Tibial nerve (tissue), 4 donors: Measurements from ENCODE around the gene CCDC88B.

Experiments
- EP300 ChIP-seq, 2 donors: sonication (generic); formaldehyde crosslinking; IDR thresholded peaks; one replicate each; pipeline ENCODE4 v1.6.1; 2017; ENCODE audit warnings: antibody characterized with exemption in 2 of 2, mild to moderate bottlenecking in 1 of 2
- POLR2A ChIP-seq, 2 donors: fragments of 450-650 bp; IDR thresholded peaks; one replicate each; pipeline ENCODE4 v1.6.1; 2017; ENCODE audit warnings: antibody characterized with exemption in 2 of 2, mild to moderate bottlenecking in 2 of 2, moderate library complexity in 2 of 2
- TF ChIP-seq, protein P1 (sequence below), 5 experiments: fragments of 200-600 bp in 3 of 5; fragments of 450-650 bp in 2 of 5; sonication (generic) in 3 of 5; IDR thresholded peaks; one replicate each; pipeline ENCODE4 v1.5.1; 2016 to 2019; ENCODE audit warnings: antibody characterized with exemption in 5 of 5, mild to moderate bottlenecking in 3 of 5, moderate library complexity in 2 of 5

GRCh38 chr11:64333556-64333955 lies 6.4 kb upstream of the CCDC88B start:
- TF ChIP-seq POLR2A (IDR thresholded peaks at IDR 0.05) (no peak), EP300 (IDR thresholded peaks at IDR 0.05) (no peak)
- TF ChIP-seq, protein P1, sequence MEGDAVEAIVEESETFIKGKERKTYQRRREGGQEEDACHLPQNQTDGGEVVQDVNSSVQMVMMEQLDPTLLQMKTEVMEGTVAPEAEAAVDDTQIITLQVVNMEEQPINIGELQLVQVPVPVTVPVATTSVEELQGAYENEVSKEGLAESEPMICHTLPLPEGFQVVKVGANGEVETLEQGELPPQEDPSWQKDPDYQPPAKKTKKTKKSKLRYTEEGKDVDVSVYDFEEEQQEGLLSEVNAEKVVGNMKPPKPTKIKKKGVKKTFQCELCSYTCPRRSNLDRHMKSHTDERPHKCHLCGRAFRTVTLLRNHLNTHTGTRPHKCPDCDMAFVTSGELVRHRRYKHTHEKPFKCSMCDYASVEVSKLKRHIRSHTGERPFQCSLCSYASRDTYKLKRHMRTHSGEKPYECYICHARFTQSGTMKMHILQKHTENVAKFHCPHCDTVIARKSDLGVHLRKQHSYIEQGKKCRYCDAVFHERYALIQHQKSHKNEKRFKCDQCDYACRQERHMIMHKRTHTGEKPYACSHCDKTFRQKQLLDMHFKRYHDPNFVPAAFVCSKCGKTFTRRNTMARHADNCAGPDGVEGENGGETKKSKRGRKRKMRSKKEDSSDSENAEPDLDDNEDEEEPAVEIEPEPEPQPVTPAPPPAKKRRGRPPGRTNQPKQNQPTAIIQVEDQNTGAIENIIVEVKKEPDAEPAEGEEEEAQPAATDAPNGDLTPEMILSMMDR (IDR thresholded peaks at IDR 0.05) = no peak
